Thoracic aorta (tissue), 2 donors: ENCODE results near the gene DEDD. TPM values are rescaled to one million over a fixed set of nuclear protein-coding genes. Genes with fewer than 3 reads are reported as not detected.
A peak's percentile ranks its signal among the peaks of the same experiment; 100 is the strongest.

Experiments
- ATAC-seq: fragments of 150-250 bp; one replicate; pipeline ENCODE4 v1.8.0; 2017; ENCODE audit warnings: low read depth; ENCODE audit not compliant: insufficient number of reproducible peaks, low FRiP score
- DNase-seq: peaks from one replicate; pipeline ENCODE4 v3.0.0-alpha.2; 2020; ENCODE audit warnings: low spot score
- H3K27ac ChIP-seq, 2 donors: fragments of 200-600 bp; sonication (generic); 1 replicate in 1 of 2; 2 replicates in 1 of 2; pipeline ENCODE4 v1.5.1; 2016; ENCODE audit warnings: mild to moderate bottlenecking in 2 of 2, moderate library complexity in 2 of 2
- H3K27me3 ChIP-seq: fragments of 200-600 bp; sonication (generic); replicated peaks from 2 replicates; pipeline ENCODE4 v1.6.0; 2016; ENCODE audit warnings: mild to moderate bottlenecking; ENCODE audit not compliant: insufficient read depth
- H3K36me3 ChIP-seq: fragments of 200-600 bp; sonication (generic); one replicate; pipeline ENCODE4 v1.5.1; 2016
- H3K4me1 ChIP-seq, 2 donors: fragments of 200-600 bp; sonication (generic); 1 replicate in 1 of 2; 2 replicates in 1 of 2; pipeline versions ENCODE4 v1.5.1 to v1.6.0; 2016; ENCODE audit warnings: low read depth in 2 of 2, mild to moderate bottlenecking in 1 of 2; ENCODE audit not compliant: control insufficient read depth in 1 of 2
- H3K4me3 ChIP-seq: fragments of 200-600 bp; sonication (generic); 2 replicates; pipeline ENCODE4 v1.5.1; 2016; ENCODE audit warnings: mild to moderate bottlenecking
- H3K9me3 ChIP-seq: fragments of 200-600 bp; sonication (generic); 2 replicates; pipeline ENCODE4 v1.5.1; 2016
- total RNA-seq, 2 donors: library from RNA; depleted of rRNA; stranded (reverse); fragments of >200 nt; gene quantifications; one replicate each; pipeline versions ENCODE4 v1.1.0 to v1.2.3, GENCODE V29; 2016
- TF ChIP-seq, protein P1 (sequence below): fragments of 200-600 bp; sonication (generic); IDR thresholded peaks from one replicate; pipeline ENCODE4 v1.5.1; 2019; ENCODE audit warnings: antibody characterized with exemption

DEDD gene
- total RNA-seq, 2 donors from 2014 or later = 30.7 to 34.3 TPM

- Histone ChIP-seq H3K27ac (peak overlapping the region; percentile 18 to 21), H3K36me3 (peaks cover 34% of the 10 kb centered on the region), H3K4me1 (peaks cover 8 to 32% of the 10 kb centered on the region in 2 donors), H3K4me3 (no peak overlapping the region), H3K27me3 (no peaks in the 10 kb centered on the region), H3K9me3 (no peaks in the 10 kb centered on the region)
- ATAC-seq = no peak
- DNase-seq = no peak
- TF ChIP-seq, protein P1, sequence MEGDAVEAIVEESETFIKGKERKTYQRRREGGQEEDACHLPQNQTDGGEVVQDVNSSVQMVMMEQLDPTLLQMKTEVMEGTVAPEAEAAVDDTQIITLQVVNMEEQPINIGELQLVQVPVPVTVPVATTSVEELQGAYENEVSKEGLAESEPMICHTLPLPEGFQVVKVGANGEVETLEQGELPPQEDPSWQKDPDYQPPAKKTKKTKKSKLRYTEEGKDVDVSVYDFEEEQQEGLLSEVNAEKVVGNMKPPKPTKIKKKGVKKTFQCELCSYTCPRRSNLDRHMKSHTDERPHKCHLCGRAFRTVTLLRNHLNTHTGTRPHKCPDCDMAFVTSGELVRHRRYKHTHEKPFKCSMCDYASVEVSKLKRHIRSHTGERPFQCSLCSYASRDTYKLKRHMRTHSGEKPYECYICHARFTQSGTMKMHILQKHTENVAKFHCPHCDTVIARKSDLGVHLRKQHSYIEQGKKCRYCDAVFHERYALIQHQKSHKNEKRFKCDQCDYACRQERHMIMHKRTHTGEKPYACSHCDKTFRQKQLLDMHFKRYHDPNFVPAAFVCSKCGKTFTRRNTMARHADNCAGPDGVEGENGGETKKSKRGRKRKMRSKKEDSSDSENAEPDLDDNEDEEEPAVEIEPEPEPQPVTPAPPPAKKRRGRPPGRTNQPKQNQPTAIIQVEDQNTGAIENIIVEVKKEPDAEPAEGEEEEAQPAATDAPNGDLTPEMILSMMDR = no peak
Measured at GRCh38 chr1:161172776-161173376, 40.4 kb upstream of the DEDD start.

- H3K9me3 ChIP-seq = no peaks in the 10 kb centered on the region
- H3K27me3 ChIP-seq = no peaks in the 10 kb centered on the region
- ATAC-seq (no peak), DNase-seq (no peak)
- no peak overlapping the region for H3K4me3 ChIP-seq
- H3K4me1 ChIP-seq = peaks cover 8 to 33% of the 10 kb centered on the region in 2 donors
- H3K36me3 ChIP-seq = peaks cover 34% of the 10 kb centered on the region
- TF ChIP-seq, protein P1 = no peak
- H3K27ac ChIP-seq = peak overlapping the region in 1 of 2 donors; percentile 6
Measured at GRCh38 chr1:161172349-161172748, 39.9 kb upstream of the DEDD start.

DNA sequence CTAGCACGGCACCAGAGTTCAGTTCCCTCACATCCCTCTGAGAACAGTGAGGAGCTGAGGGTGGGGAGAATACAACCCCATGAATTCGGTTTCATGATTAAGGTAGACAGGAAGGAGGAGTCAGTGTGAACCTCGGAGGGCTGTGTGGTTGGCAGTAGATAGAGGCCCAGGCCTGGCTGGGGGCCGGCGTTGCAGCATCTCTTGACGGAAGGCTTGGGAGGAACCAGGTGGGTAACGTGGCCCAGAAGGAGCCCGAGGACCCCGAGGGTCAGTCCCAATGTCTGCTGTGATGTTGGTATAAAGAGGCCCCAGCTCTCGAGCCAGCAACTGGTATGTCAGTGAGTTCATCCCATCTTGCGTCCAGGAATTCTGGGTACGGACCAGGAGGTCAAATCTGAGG lies 39.2 kb upstream of the DEDD start:
- Histone ChIP-seq H3K27me3 (no peaks in the 10 kb centered on the region), H3K4me3 (no peak overlapping the region), H3K36me3 (peaks cover 34% of the 10 kb centered on the region), H3K4me1 (peaks cover 14 to 39% of the 10 kb centered on the region in 2 donors), H3K9me3 (no peaks in the 10 kb centered on the region), H3K27ac (no peak overlapping the region)
- no peak for ATAC-seq
- DNase-seq = no peak
- TF ChIP-seq, protein P1 = no peak

DNA sequence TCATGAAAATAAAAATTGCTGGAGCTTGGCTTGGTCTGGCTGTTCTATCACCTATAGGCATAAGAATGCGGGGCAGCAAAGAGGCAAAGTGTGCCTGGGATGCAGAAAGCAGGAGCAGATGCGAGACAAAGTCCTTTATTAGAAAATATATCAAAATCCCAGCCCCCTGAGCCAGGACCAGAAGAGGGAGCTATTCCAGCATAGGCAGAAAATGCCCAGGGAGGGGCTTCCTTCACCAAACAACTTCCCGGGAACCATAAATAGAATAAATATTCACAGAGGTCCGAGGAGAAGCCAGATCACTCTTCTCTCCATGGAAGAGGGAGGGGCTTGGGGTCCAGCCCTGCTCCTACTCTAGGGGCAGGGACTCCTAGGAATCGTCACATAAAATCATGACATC lies 38.7 kb upstream of the DEDD start:
- Histone ChIP-seq H3K36me3 (peaks cover 34% of the 10 kb centered on the region), H3K27me3 (no peaks in the 10 kb centered on the region), H3K4me3 (no peak overlapping the region), H3K4me1 (peaks cover 11 to 35% of the 10 kb centered on the region in 2 donors), H3K27ac (no peak overlapping the region), H3K9me3 (no peaks in the 10 kb centered on the region)
- TF ChIP-seq, protein P1 = no peak
- ATAC-seq = no peak
- DNase-seq = no peak

DNA sequence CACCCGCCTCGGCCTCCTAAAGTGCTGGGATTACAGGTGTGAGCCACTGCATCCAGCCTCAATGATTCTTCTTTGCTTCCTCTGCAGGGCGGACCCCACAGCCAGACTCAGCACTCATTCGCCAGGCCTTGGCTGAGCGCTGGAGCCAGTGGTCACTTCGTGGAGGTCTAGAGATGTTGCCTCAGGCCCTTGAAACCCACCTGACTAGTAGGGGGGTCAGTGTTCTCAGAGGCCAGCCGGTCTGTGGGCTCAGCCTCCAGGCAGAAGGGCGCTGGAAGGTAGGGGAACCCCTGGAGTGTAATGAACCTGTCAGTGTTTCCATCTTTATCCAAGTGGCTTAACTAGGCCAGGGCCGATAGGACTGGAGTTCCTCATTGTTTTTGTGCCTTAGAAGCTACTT lies 36.4 kb upstream of the DEDD start:
- Histone ChIP-seq H3K4me3 (no peak overlapping the region), H3K36me3 (peaks cover 32% of the 10 kb centered on the region), H3K27me3 (no peaks in the 10 kb centered on the region), H3K9me3 (no peaks in the 10 kb centered on the region), H3K4me1 (peaks cover 16 to 35% of the 10 kb centered on the region in 2 donors), H3K27ac (no peak overlapping the region)
- DNase-seq (no peak), ATAC-seq (no peak)
- TF ChIP-seq, protein P1 = no peak
